Muscle layer of colon (tissue), 2 donors: ENCODE results near the gene LINC00237.
A peak's percentile ranks its signal among the peaks of the same experiment; 100 is the strongest.

Experiments
- H3K27ac ChIP-seq: one replicate; pipeline ENCODE4 v1.7.0; 2013; ENCODE audit warnings: low read depth, mild to moderate bottlenecking, low read length, moderate library complexity
- H3K27me3 ChIP-seq, 2 donors: one replicate each; pipeline ENCODE4 v1.7.0; 2013; ENCODE audit warnings: low read length in 2 of 2, mild to moderate bottlenecking in 2 of 2; ENCODE audit not compliant: insufficient read depth in 2 of 2, control insufficient read depth in 1 of 2
- H3K36me3 ChIP-seq: one replicate; pipeline ENCODE4 v1.7.0; 2013; ENCODE audit warnings: mild to moderate bottlenecking, low read length; ENCODE audit not compliant: insufficient read depth
- H3K4me1 ChIP-seq: one replicate; pipeline ENCODE4 v1.7.0; 2013; ENCODE audit warnings: mild to moderate bottlenecking, low read length; ENCODE audit not compliant: insufficient read depth
- H3K4me3 ChIP-seq, 2 donors: one replicate each; pipeline ENCODE4 v1.7.0; 2013; ENCODE audit warnings: low read length in 2 of 2, low read depth in 1 of 2, mild to moderate bottlenecking in 1 of 2, moderate library complexity in 1 of 2
- H3K9ac ChIP-seq: one replicate; pipeline ENCODE4 v1.7.0; 2013; ENCODE audit warnings: low read length
- H3K9me3 ChIP-seq: one replicate; pipeline ENCODE4 v1.7.0; 2013; ENCODE audit warnings: mild to moderate bottlenecking, low read length
- donor health status: abdominal sarcoma.
- donor health status: Adenocarcinoma of cecum.

The LINC00237 gene

GRCh38 chr20:21103582-21104465, 2.3 kb downstream of the LINC00237 start:
- H3K4me1 ChIP-seq = peaks cover 28% of the 10 kb centered on the region
- no peak overlapping the region for H3K4me3 ChIP-seq
- no peaks in the 10 kb centered on the region for H3K36me3 ChIP-seq
- H3K27ac ChIP-seq = no peak overlapping the region
- H3K9me3 ChIP-seq = no peaks in the 10 kb centered on the region
- H3K9ac ChIP-seq = no peak overlapping the region
- H3K27me3 ChIP-seq = peaks cover 74 to 82% of the 10 kb centered on the region in 2 donors

GRCh38 chr20:21102603-21103311, 3.4 kb downstream of the LINC00237 start:
- no peaks in the 10 kb centered on the region for H3K9me3 ChIP-seq
- H3K27me3 ChIP-seq = peaks cover 79 to 92% of the 10 kb centered on the region in 2 donors
- H3K36me3 ChIP-seq = no peaks in the 10 kb centered on the region
- no peak overlapping the region for H3K9ac ChIP-seq
- peak overlapping the region; percentile 18 to 46 for H3K4me3 ChIP-seq
- H3K4me1 ChIP-seq = peaks cover 28% of the 10 kb centered on the region
- no peak overlapping the region for H3K27ac ChIP-seq

GRCh38 chr20:21101932-21102575, 4.1 kb downstream of the LINC00237 start:
- H3K9ac ChIP-seq = no peak overlapping the region
- peaks cover 28% of the 10 kb centered on the region for H3K4me1 ChIP-seq
- no peaks in the 10 kb centered on the region for H3K9me3 ChIP-seq
- H3K27me3 ChIP-seq = peaks cover 77 to 99% of the 10 kb centered on the region in 2 donors
- H3K27ac ChIP-seq = no peak overlapping the region
- H3K36me3 ChIP-seq = no peaks in the 10 kb centered on the region
- peak overlapping the region; percentile 21 to 22 for H3K4me3 ChIP-seq

GRCh38 chr20:21101453-21101931, 4.7 kb downstream of the LINC00237 start:
- peaks cover 74 to 100% of the 10 kb centered on the region in 2 donors for H3K27me3 ChIP-seq
- no peak overlapping the region for H3K9ac ChIP-seq

GRCh38 chr20:21100578-21101452, 5.3 kb downstream of the LINC00237 start:
- Histone ChIP-seq H3K27ac (no peak overlapping the region), H3K9me3 (peaks cover 4% of the 10 kb centered on the region), H3K9ac (no peak overlapping the region), H3K36me3 (no peaks in the 10 kb centered on the region), H3K4me1 (peaks cover 28% of the 10 kb centered on the region), H3K27me3 (peaks cover 73 to 98% of the 10 kb centered on the region in 2 donors), H3K4me3 (peak overlapping the region; percentile 9 to 26)

More at GRCh38 chr20:21101453-21101931, 4.7 kb downstream of the LINC00237 start:
- Histone ChIP-seq H3K4me3 (peak overlapping the region; percentile 17 to 26), H3K36me3 (no peaks in the 10 kb centered on the region), H3K27ac (no peak overlapping the region), H3K9me3 (peaks cover 3% of the 10 kb centered on the region), H3K4me1 (peaks cover 28% of the 10 kb centered on the region)

- no peaks in the 10 kb centered on the region for H3K36me3 ChIP-seq
- H3K9me3 ChIP-seq = peaks cover 4% of the 10 kb centered on the region
- H3K27me3 ChIP-seq = peaks cover 69 to 89% of the 10 kb centered on the region in 2 donors
- peak overlapping the region; percentile 14 to 39 for H3K4me3 ChIP-seq
- H3K4me1 ChIP-seq = peaks cover 22% of the 10 kb centered on the region
- H3K27ac ChIP-seq = no peak overlapping the region
- H3K9ac ChIP-seq = no peak overlapping the region
Observed at GRCh38 chr20:21099751-21100577, 6.2 kb downstream of the LINC00237 start.

GRCh38 chr20:21096321-21097043, 9.7 kb downstream of the LINC00237 start:
- Histone ChIP-seq H3K27me3 (peaks cover 36 to 54% of the 10 kb centered on the region in 2 donors), H3K36me3 (no peaks in the 10 kb centered on the region), H3K4me3 (no peak overlapping the region), H3K27ac (no peak overlapping the region), H3K4me1 (peaks cover 14% of the 10 kb centered on the region), H3K9ac (no peak overlapping the region), H3K9me3 (peaks cover 4% of the 10 kb centered on the region)

- H3K27me3 ChIP-seq = peaks cover 11 to 35% of the 10 kb centered on the region in 2 donors
- no peak overlapping the region for H3K27ac ChIP-seq
- H3K4me1 ChIP-seq = no peaks in the 10 kb centered on the region
- H3K36me3 ChIP-seq = no peaks in the 10 kb centered on the region
- no peak overlapping the region for H3K9ac ChIP-seq
- H3K9me3 ChIP-seq = peaks cover 4% of the 10 kb centered on the region
- no peak overlapping the region for H3K4me3 ChIP-seq
Observed at GRCh38 chr20:21092806-21093205, 13.4 kb downstream of the LINC00237 start.

GRCh38 chr20:21090721-21091120, 15.4 kb downstream of the LINC00237 start:
- no peaks in the 10 kb centered on the region for H3K9me3 ChIP-seq
- no peaks in the 10 kb centered on the region for H3K4me1 ChIP-seq
- no peak overlapping the region for H3K27ac ChIP-seq
- no peak overlapping the region for H3K4me3 ChIP-seq
- peaks cover 6 to 18% of the 10 kb centered on the region in 2 donors for H3K27me3 ChIP-seq
- no peak overlapping the region for H3K9ac ChIP-seq
- H3K36me3 ChIP-seq = no peaks in the 10 kb centered on the region
